Measurements from ENCODE around the gene TSN. TPM values are rescaled to one million over a fixed set of nuclear protein-coding genes. Genes with fewer than 3 reads are reported as not detected.

TSN gene
- total RNA-seq, 2 donors from 2014 or later, result 71.5 to 79.8 TPM

GRCh38 chr2:121754851-121755236, 607 bp upstream of the TSN start:
- H3K36me3 Mint-ChIP-seq (ENCODE audit: low read depth), result peaks cover 24% of the 10 kb centered on the region
- 5 to 9% methylated on average over 2 to 8 of the region's 8 CpGs for WGBS, 2 experiments (ENCODE audit: insufficient coverage in 1 of 2, insufficient read length in 1 of 2)
- peak overlapping the region; percentile 95 for H3K4me3 ChIP-seq (ENCODE audit: low read length)
- peak overlapping the region; percentile 89 for H3K4me3 Mint-ChIP-seq
- H3K27ac ChIP-seq (ENCODE audit: low read depth, low read length), result no peak overlapping the region
- no peaks in the 10 kb centered on the region for H3K4me1 ChIP-seq (ENCODE audit: control insufficient read depth, insufficient read depth, low read length)
- no peaks in the 10 kb centered on the region for H3K9me3 Mint-ChIP-seq
- H3K9me3 ChIP-seq (ENCODE audit: control insufficient read depth, low read length), result no peaks in the 10 kb centered on the region
- no peaks in the 10 kb centered on the region for H3K27me3 Mint-ChIP-seq (ENCODE audit: insufficient read depth)
- DNase-seq, result no peak
- H3K27me3 ChIP-seq (ENCODE audit: control insufficient read depth, insufficient read depth, low read length, poor library complexity, severe bottlenecking), result no peaks in the 10 kb centered on the region
- H3K36me3 ChIP-seq (ENCODE audit: control insufficient read depth, insufficient read depth, low read length), result peaks cover 18% of the 10 kb centered on the region
- peaks cover 13% of the 10 kb centered on the region for H3K4me1 Mint-ChIP-seq
- TF ChIP-seq, protein P1, sequence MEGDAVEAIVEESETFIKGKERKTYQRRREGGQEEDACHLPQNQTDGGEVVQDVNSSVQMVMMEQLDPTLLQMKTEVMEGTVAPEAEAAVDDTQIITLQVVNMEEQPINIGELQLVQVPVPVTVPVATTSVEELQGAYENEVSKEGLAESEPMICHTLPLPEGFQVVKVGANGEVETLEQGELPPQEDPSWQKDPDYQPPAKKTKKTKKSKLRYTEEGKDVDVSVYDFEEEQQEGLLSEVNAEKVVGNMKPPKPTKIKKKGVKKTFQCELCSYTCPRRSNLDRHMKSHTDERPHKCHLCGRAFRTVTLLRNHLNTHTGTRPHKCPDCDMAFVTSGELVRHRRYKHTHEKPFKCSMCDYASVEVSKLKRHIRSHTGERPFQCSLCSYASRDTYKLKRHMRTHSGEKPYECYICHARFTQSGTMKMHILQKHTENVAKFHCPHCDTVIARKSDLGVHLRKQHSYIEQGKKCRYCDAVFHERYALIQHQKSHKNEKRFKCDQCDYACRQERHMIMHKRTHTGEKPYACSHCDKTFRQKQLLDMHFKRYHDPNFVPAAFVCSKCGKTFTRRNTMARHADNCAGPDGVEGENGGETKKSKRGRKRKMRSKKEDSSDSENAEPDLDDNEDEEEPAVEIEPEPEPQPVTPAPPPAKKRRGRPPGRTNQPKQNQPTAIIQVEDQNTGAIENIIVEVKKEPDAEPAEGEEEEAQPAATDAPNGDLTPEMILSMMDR (conservative IDR thresholded peaks at IDR 0.05), result no peak
- peak overlapping the region; percentile 63 for H3K27ac Mint-ChIP-seq
- peak overlapping the region; percentile 69 for H3K9ac ChIP-seq (ENCODE audit: extremely low read depth, low read length, poor library complexity, severe bottlenecking)

DNA sequence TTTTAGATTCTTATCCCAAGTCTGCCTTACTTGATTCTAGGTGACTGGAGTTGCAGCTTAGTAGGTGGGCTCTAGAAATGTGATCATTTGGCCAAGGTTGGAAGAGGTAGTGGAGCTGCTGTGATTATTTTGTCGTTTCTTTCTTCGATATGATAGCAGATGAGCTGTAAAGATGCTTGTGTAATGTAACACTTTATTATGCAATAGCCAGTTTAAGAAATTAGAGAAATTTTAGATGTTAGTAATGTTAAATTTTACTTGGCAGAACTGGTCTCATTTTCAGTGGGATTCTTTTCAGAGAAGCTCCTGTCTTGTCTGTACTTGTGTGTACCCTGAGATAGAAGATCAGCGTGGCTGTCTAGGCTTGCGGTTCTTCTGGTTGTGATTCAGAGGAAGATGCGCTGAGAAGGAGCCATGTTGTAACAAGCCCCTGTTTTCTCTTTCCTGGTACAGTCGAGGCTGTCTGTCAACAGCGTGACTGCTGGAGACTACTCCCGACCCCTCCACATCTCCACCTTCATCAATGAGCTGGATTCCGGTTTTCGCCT, 9.3 kb downstream of the TSN start:
- no peaks in the 10 kb centered on the region for H3K9me3 Mint-ChIP-seq
- 94 to 96% methylated on average over 5 to 10 of the region's 10 CpGs for WGBS, 2 experiments (ENCODE audit: insufficient coverage in 1 of 2, insufficient read length in 1 of 2)
- no peaks in the 10 kb centered on the region for H3K27me3 Mint-ChIP-seq (ENCODE audit: insufficient read depth)
- Histone ChIP-seq H3K4me1 (ENCODE audit: control insufficient read depth, insufficient read depth, low read length) (no peaks in the 10 kb centered on the region), H3K9ac (ENCODE audit: extremely low read depth, low read length, poor library complexity, severe bottlenecking) (no peak overlapping the region), H3K27ac (ENCODE audit: low read depth, low read length) (no peak overlapping the region), H3K9me3 (ENCODE audit: control insufficient read depth, low read length) (no peaks in the 10 kb centered on the region), H3K27me3 (ENCODE audit: control insufficient read depth, insufficient read depth, low read length, poor library complexity, severe bottlenecking) (no peaks in the 10 kb centered on the region), H3K36me3 (ENCODE audit: control insufficient read depth, insufficient read depth, low read length) (peaks cover 89% of the 10 kb centered on the region), H3K4me3 (ENCODE audit: low read length) (no peak overlapping the region)
- DNase-seq, result no peak
- H3K36me3 Mint-ChIP-seq (ENCODE audit: low read depth), result peaks cover 82% of the 10 kb centered on the region
- H3K27ac Mint-ChIP-seq, result no peak overlapping the region
- TF ChIP-seq, protein P1 (conservative IDR thresholded peaks at IDR 0.05), result no peak
- H3K4me3 Mint-ChIP-seq, result no peak overlapping the region
- peaks cover 2% of the 10 kb centered on the region for H3K4me1 Mint-ChIP-seq

GRCh38 chr2:121766624-121767023, 11.2 kb downstream of the TSN start:
- H3K27ac ChIP-seq (ENCODE audit: low read depth, low read length), result no peak overlapping the region
- no peak overlapping the region for H3K9ac ChIP-seq (ENCODE audit: extremely low read depth, low read length, poor library complexity, severe bottlenecking)
- peaks cover 78% of the 10 kb centered on the region for H3K36me3 ChIP-seq (ENCODE audit: control insufficient read depth, insufficient read depth, low read length)
- H3K4me3 ChIP-seq (ENCODE audit: low read length), result no peak overlapping the region
- Mint-ChIP-seq H3K27ac (no peak overlapping the region), H3K9me3 (no peaks in the 10 kb centered on the region), H3K4me1 (peaks cover 3% of the 10 kb centered on the region), H3K4me3 (no peak overlapping the region), H3K27me3 (ENCODE audit: insufficient read depth) (no peaks in the 10 kb centered on the region), H3K36me3 (ENCODE audit: low read depth) (peaks cover 70% of the 10 kb centered on the region)
- no peak for DNase-seq
- WGBS, 2 experiments (ENCODE audit: insufficient coverage in 1 of 2, insufficient read length in 1 of 2), result 94 to 100% methylated on average over 1 of the region's 1 CpG
- H3K4me1 ChIP-seq (ENCODE audit: control insufficient read depth, insufficient read depth, low read length), result no peaks in the 10 kb centered on the region
- H3K9me3 ChIP-seq (ENCODE audit: control insufficient read depth, low read length), result no peaks in the 10 kb centered on the region
- TF ChIP-seq, protein P1 (conservative IDR thresholded peaks at IDR 0.05), result no peak
- no peaks in the 10 kb centered on the region for H3K27me3 ChIP-seq (ENCODE audit: control insufficient read depth, insufficient read depth, low read length, poor library complexity, severe bottlenecking)
